ELF-1 (cell line): ENCODE measurements around the gene RABAC1.
A peak's percentile ranks its signal among the peaks of the same experiment; 100 is the strongest.

Experiments
- DNase-seq: peaks from one replicate; pipeline ENCODE4 v3.0.0-alpha.2; 2016; ENCODE audit warnings: low read depth, low spot score

RABAC1 gene

GRCh38 chr19:41990028-41990427, 30.9 kb upstream of the RABAC1 start:
- DNase-seq = no peak

- no peak for DNase-seq
Observed at GRCh38 chr19:41988947-41989346, 29.8 kb upstream of the RABAC1 start.

GRCh38 chr19:41987141-41987860, 28.2 kb upstream of the RABAC1 start:
- no peak for DNase-seq

- no peak for DNase-seq
Observed at GRCh38 chr19:41984961-41985360, 25.8 kb upstream of the RABAC1 start.

- DNase-seq = no peak
Observed at GRCh38 chr19:41981724-41982123, 22.6 kb upstream of the RABAC1 start.

- DNase-seq = no peak
Observed at GRCh38 chr19:41978470-41978869, 19.3 kb upstream of the RABAC1 start.

GRCh38 chr19:41977916-41978315, 18.8 kb upstream of the RABAC1 start:
- no peak for DNase-seq

- no peak for DNase-seq
Observed at GRCh38 chr19:41974652-41975051, 15.5 kb upstream of the RABAC1 start.

- DNase-seq = no peak
Observed at GRCh38 chr19:41971363-41971762, 12.2 kb upstream of the RABAC1 start.

- DNase-seq = no peak
Observed at GRCh38 chr19:41969772-41970458, 10.8 kb upstream of the RABAC1 start.

- no peak for DNase-seq
Observed at GRCh38 chr19:41968751-41969595, 9.9 kb upstream of the RABAC1 start.

GRCh38 chr19:41967054-41967783, 8.1 kb upstream of the RABAC1 start:
- DNase-seq = no peak

- DNase-seq = no peak
Observed at GRCh38 chr19:41965106-41965505, 6.0 kb upstream of the RABAC1 start.

GRCh38 chr19:41960973-41961372, 1.9 kb upstream of the RABAC1 start:
- peak; percentile 24 for DNase-seq

GRCh38 chr19:41958367-41959055, 610 bp downstream of the RABAC1 start:
- DNase-seq = peak; percentile 92

GRCh38 chr19:41957838-41958366, 1.2 kb downstream of the RABAC1 start:
- DNase-seq = peak; percentile 94

- DNase-seq = no peak
Observed at GRCh38 chr19:41957161-41957837, 1.8 kb downstream of the RABAC1 start.

GRCh38 chr19:41956621-41957020, 2.5 kb downstream of the RABAC1 start:
- DNase-seq = no peak

GRCh38 chr19:41955521-41955920, 3.6 kb downstream of the RABAC1 start:
- no peak for DNase-seq

GRCh38 chr19:41951686-41952172, 7.4 kb downstream of the RABAC1 start:
- DNase-seq = peak; percentile 90
